ENCODE results near the gene PRKCQ. TPM values are rescaled to one million over a fixed set of nuclear protein-coding genes. Genes with fewer than 3 reads are reported as not detected.
"Not testable (repeated sequence)": the region's sequence is repeated elsewhere in the genome, so short reads cannot be mapped to it uniquely, and the experiment has no call there.

Gene PRKCQ
- total RNA-seq, 2 donors from 2014 or later: 0.33 to 6.0 TPM

DNA sequence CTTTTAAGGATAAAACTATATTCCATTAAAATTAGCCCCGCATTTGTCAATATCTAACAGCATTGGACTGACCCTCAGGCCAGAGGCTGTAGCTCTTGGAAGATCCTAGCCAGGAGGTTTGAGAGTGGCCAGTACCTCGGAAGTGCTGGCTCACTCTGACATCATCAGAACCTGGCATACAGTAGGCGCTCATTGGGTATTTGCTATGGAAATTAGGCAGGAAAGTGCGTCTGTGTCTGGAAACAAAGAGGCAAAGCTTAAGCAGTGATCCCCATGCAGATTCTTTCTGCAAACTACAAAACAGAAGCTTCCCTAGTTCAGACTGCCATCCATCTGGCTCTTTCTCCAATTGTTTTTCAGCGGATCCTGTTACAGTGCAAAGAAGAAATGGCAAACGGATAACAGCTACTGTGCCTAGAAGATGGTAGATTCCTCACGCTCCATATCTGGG is 1.7 kb upstream of the PRKCQ start:
- DNase-seq (no peak), ATAC-seq (no peak)
- no peaks in the 10 kb centered on the region for H3K27me3 ChIP-seq
- peaks cover 13% of the 10 kb centered on the region for H3K4me1 ChIP-seq
- no peaks in the 10 kb centered on the region for H3K36me3 ChIP-seq (replicated peaks in 1 of 2; ENCODE audit: insufficient read depth in 1 of 2, low read depth in 2 of 2)
- H3K27ac ChIP-seq: no peak overlapping the region
- intact Hi-C loops (cut with DNase I): no loop called here
- WGBS, 2 donors: 86 to 88% methylated on average over 7 of the region's 7 CpGs
- no peaks in the 10 kb centered on the region for H3K9me3 ChIP-seq
- H3K4me3 ChIP-seq: no peak overlapping the region
- TF ChIP-seq CTCF (IDR thresholded peaks at IDR 0.05) (no peak), POLR2A (IDR thresholded peaks at IDR 0.05) (no peak)

GRCh38 chr10:6581223-6581622 is 1.1 kb upstream of the PRKCQ start:
- H3K4me3 ChIP-seq: peak overlapping the region in 1 of 2 donors; percentile 47
- H3K27me3 ChIP-seq; H3K9me3 ChIP-seq; H3K36me3 ChIP-seq (replicated peaks in 1 of 2; ENCODE audit: insufficient read depth in 1 of 2, low read depth in 2 of 2); intact Hi-C loops (cut with DNase I); DNase-seq; ATAC-seq: not testable (repeated sequence)
- peaks cover 13% of the 10 kb centered on the region for H3K4me1 ChIP-seq
- 24 to 41% methylated on average over 7 of the region's 7 CpGs for WGBS, 2 donors
- H3K27ac ChIP-seq: peak overlapping the region in 1 of 4 donors; percentile 90

GRCh38 chr10:6580279-6581029 is 378 bp upstream of the PRKCQ start:
- Histone ChIP-seq H3K27ac (peak overlapping the region; percentile 65 to 90 (median 88)), H3K4me1 (peaks cover 13% of the 10 kb centered on the region), H3K4me3 (peak overlapping the region; percentile 47 to 91), H3K36me3 (replicated peaks in 1 of 2; ENCODE audit: insufficient read depth in 1 of 2, low read depth in 2 of 2) (no peaks in the 10 kb centered on the region), H3K27me3 (no peaks in the 10 kb centered on the region), H3K9me3 (no peaks in the 10 kb centered on the region)
- intact Hi-C loops (cut with DNase I): no loop called here
- peak; percentile 82 to 86 (median 84) for DNase-seq
- TF ChIP-seq CTCF (IDR thresholded peaks at IDR 0.05) (peak in 5 of 7 experiments; percentile 2 to 85 (median 59)), POLR2A (IDR thresholded peaks at IDR 0.05) (peak; percentile 47 to 77 (median 73))
- peak; percentile 91 for ATAC-seq
- WGBS, 2 donors: 1% methylated on average over 16 to 46 of the region's 56 CpGs

- Histone ChIP-seq H3K4me1 (peaks cover 13% of the 10 kb centered on the region), H3K27ac (peak overlapping the region; percentile 65 to 90 (median 88)), H3K36me3 (replicated peaks in 1 of 2; ENCODE audit: insufficient read depth in 1 of 2, low read depth in 2 of 2) (no peaks in the 10 kb centered on the region), H3K9me3 (no peaks in the 10 kb centered on the region), H3K4me3 (peak overlapping the region in 1 of 2 donors; percentile 63), H3K27me3 (no peaks in the 10 kb centered on the region)
- ATAC-seq (peak; percentile 8), DNase-seq (peak; percentile 19 to 57 (median 50))
- intact Hi-C loops (cut with DNase I): no loop called here
- TF ChIP-seq CTCF (IDR thresholded peaks at IDR 0.05): no peak
- peak in 1 of 3 donors; percentile 6 for TF ChIP-seq POLR2A (IDR thresholded peaks at IDR 0.05)
- 6 to 7% methylated on average over 13 to 16 of the region's 16 CpGs for WGBS, 2 donors
Measured at GRCh38 chr10:6579183-6579903, 733 bp downstream of the PRKCQ start.

DNA sequence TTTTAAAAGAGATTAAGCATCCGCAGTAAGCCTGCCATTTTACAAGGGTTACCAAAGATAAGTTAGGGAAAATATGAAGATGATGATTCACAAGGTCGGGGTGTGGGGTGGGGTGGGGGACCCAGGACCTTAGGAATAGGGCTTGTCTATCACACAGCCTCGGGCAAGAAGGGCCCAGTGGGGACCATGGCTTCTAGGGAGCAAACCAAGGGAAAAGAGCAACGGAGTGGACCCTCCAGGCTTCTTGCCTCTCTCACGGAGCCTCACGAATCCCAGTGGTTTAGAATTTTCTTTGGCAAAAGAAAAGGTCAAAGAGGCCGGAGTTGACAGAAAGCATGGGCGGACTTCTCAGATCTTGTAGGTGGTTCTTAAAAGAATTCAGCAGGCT is 1.3 kb downstream of the PRKCQ start:
- WGBS, 2 donors: 29% methylated on average over 8 of the region's 8 CpGs
- H3K27me3 ChIP-seq: no peaks in the 10 kb centered on the region
- no peaks in the 10 kb centered on the region for H3K9me3 ChIP-seq
- H3K36me3 ChIP-seq (replicated peaks in 1 of 2; ENCODE audit: insufficient read depth in 1 of 2, low read depth in 2 of 2): no peaks in the 10 kb centered on the region
- TF ChIP-seq POLR2A (IDR thresholded peaks at IDR 0.05) (no peak), CTCF (IDR thresholded peaks at IDR 0.05) (no peak)
- H3K27ac ChIP-seq: peak overlapping the region in 3 of 4 donors; percentile 87 to 90 (median 89)
- no peak for ATAC-seq
- no peak for DNase-seq
- peaks cover 13% of the 10 kb centered on the region for H3K4me1 ChIP-seq
- intact Hi-C loops (cut with DNase I): no loop called here
- H3K4me3 ChIP-seq: no peak overlapping the region

Data from body of pancreas (tissue), 4 donors.